ENCODE results near the gene LRRC61. TPM values are rescaled to one million over a fixed set of nuclear protein-coding genes. Genes with fewer than 3 reads are reported as not detected.

LRRC61 gene
- total and polyA plus RNA-seq, 2 of the 13 experiments (the other 11 are each of a cell fraction or from before 2014, with no cell fraction given): 33.0 to 34.8 TPM

DNA sequence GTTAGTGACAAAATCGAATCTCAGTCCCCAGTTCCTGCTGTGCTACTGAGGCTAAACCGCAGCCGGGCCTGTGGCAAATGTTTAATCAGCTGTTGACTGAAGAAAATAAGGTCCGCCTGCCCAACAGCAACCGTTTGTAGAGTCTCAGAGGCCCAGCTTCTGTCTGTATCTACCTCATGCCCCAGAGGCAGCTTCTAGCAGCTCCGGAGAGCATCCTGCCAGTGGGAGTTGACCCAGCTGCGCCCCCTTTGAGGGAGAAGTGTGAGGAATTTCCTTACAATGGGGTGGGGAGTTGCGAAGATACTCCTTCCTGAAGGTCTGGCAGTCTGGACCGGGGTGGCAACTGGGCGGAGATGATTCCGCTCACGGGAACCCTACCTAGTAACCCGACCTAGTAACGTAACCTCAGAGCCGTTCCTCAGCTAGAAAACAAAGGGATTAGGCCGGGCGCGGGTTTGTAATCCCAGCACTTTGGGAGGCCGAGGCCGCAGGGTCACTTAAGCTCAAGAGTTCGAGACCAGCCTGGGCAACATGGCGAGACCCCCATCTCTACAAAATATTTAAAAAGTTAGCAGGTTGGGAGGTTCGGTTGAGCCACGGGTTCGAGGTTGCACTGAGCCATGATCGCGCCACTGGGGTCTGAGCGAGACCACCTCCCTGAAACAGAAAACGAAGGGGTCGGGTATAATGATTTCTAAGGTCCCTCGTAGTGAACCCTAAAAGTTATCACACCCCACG is 55.1 kb downstream of the LRRC61 start (continued):
- TF ChIP-seq, protein P1, sequence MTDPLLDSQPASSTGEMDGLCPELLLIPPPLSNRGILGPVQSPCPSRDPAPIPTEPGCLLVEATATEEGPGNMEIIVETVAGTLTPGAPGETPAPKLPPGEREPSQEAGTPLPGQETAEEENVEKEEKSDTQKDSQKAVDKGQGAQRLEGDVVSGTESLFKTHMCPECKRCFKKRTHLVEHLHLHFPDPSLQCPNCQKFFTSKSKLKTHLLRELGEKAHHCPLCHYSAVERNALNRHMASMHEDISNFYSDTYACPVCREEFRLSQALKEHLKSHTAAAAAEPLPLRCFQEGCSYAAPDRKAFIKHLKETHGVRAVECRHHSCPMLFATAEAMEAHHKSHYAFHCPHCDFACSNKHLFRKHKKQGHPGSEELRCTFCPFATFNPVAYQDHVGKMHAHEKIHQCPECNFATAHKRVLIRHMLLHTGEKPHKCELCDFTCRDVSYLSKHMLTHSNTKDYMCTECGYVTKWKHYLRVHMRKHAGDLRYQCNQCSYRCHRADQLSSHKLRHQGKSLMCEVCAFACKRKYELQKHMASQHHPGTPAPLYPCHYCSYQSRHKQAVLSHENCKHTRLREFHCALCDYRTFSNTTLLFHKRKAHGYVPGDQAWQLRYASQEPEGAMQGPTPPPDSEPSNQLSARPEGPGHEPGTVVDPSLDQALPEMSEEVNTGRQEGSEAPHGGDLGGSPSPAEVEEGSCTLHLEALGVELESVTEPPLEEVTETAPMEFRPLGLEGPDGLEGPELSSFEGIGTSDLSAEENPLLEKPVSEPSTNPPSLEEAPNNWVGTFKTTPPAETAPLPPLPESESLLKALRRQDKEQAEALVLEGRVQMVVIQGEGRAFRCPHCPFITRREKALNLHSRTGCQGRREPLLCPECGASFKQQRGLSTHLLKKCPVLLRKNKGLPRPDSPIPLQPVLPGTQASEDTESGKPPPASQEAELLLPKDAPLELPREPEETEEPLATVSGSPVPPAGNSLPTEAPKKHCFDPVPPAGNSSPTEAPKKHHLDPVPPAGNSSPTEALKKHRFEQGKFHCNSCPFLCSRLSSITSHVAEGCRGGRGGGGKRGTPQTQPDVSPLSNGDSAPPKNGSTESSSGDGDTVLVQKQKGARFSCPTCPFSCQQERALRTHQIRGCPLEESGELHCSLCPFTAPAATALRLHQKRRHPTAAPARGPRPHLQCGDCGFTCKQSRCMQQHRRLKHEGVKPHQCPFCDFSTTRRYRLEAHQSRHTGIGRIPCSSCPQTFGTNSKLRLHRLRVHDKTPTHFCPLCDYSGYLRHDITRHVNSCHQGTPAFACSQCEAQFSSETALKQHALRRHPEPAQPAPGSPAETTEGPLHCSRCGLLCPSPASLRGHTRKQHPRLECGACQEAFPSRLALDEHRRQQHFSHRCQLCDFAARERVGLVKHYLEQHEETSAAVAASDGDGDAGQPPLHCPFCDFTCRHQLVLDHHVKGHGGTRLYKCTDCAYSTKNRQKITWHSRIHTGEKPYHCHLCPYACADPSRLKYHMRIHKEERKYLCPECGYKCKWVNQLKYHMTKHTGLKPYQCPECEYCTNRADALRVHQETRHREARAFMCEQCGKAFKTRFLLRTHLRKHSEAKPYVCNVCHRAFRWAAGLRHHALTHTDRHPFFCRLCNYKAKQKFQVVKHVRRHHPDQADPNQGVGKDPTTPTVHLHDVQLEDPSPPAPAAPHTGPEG (CRISPR knock-in tag; IDR thresholded peaks at IDR 0.05): 0 out of 2 replicates have a peak, but pooled peaks have one; percentile 50
- TF ChIP-seq BORCS8-MEF2B (CRISPR knock-in tag; IDR thresholded peaks at IDR 0.05): 0 out of 2 replicates have a peak, but pooled peaks have one; percentile 17
- TF ChIP-seq ZNF776 (CRISPR knock-in tag; IDR thresholded peaks at IDR 0.05): no peak
- TF ChIP-seq MIXL1 (CRISPR knock-in tag; IDR thresholded peaks at IDR 0.05): peak; percentile 30; the same call in 1 of the 2 replicates
- TF ChIP-seq XRCC5 (optimal IDR thresholded peaks at IDR 0.05; ENCODE audit: low read length): peak; percentile 37
- TF ChIP-seq, protein P2, sequence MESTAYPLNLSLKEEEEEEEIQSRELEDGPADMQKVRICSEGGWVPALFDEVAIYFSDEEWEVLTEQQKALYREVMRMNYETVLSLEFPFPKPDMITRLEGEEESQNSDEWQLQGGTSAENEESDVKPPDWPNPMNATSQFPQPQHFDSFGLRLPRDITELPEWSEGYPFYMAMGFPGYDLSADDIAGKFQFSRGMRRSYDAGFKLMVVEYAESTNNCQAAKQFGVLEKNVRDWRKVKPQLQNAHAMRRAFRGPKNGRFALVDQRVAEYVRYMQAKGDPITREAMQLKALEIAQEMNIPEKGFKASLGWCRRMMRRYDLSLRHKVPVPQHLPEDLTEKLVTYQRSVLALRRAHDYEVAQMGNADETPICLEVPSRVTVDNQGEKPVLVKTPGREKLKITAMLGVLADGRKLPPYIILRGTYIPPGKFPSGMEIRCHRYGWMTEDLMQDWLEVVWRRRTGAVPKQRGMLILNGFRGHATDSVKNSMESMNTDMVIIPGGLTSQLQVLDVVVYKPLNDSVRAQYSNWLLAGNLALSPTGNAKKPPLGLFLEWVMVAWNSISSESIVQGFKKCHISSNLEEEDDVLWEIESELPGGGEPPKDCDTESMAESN (CRISPR knock-in tag; conservative IDR thresholded peaks at IDR 0.05): no peak; the same call in 1 of the 2 replicates
- no peak for TF ChIP-seq PTBP1 (IDR thresholded peaks at IDR 0.05; ENCODE audit: low read depth, low read length, poor library complexity, severe bottlenecking)
- TF ChIP-seq ZNF124 (CRISPR knock-in tag; IDR thresholded peaks at IDR 0.05): peak; percentile 19
- TF ChIP-seq GATAD2A (CRISPR knock-in tag; IDR thresholded peaks at IDR 0.05): peak; percentile 75
- TF ChIP-seq CENPX (CRISPR knock-in tag; IDR thresholded peaks at IDR 0.05): no peak
- TF ChIP-seq, protein P3, sequence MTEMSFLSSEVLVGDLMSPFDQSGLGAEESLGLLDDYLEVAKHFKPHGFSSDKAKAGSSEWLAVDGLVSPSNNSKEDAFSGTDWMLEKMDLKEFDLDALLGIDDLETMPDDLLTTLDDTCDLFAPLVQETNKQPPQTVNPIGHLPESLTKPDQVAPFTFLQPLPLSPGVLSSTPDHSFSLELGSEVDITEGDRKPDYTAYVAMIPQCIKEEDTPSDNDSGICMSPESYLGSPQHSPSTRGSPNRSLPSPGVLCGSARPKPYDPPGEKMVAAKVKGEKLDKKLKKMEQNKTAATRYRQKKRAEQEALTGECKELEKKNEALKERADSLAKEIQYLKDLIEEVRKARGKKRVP (CRISPR knock-in tag; IDR thresholded peaks at IDR 0.05): peak in 1 of 2 experiments; percentile 4; a peak in 1 of 4 replicates
- no peak for TF ChIP-seq NFKB2 (CRISPR knock-in tag; IDR thresholded peaks at IDR 0.05; ENCODE audit: borderline replicate concordance)
- TF ChIP-seq PHF21A (CRISPR knock-in tag; IDR thresholded peaks at IDR 0.05): peak; percentile 27; the same call in 1 of the 2 replicates
- TF ChIP-seq ZNF577 (CRISPR knock-in tag; IDR thresholded peaks at IDR 0.05; ENCODE audit: borderline replicate concordance, low read depth): no peak
- TF ChIP-seq, protein P4, sequence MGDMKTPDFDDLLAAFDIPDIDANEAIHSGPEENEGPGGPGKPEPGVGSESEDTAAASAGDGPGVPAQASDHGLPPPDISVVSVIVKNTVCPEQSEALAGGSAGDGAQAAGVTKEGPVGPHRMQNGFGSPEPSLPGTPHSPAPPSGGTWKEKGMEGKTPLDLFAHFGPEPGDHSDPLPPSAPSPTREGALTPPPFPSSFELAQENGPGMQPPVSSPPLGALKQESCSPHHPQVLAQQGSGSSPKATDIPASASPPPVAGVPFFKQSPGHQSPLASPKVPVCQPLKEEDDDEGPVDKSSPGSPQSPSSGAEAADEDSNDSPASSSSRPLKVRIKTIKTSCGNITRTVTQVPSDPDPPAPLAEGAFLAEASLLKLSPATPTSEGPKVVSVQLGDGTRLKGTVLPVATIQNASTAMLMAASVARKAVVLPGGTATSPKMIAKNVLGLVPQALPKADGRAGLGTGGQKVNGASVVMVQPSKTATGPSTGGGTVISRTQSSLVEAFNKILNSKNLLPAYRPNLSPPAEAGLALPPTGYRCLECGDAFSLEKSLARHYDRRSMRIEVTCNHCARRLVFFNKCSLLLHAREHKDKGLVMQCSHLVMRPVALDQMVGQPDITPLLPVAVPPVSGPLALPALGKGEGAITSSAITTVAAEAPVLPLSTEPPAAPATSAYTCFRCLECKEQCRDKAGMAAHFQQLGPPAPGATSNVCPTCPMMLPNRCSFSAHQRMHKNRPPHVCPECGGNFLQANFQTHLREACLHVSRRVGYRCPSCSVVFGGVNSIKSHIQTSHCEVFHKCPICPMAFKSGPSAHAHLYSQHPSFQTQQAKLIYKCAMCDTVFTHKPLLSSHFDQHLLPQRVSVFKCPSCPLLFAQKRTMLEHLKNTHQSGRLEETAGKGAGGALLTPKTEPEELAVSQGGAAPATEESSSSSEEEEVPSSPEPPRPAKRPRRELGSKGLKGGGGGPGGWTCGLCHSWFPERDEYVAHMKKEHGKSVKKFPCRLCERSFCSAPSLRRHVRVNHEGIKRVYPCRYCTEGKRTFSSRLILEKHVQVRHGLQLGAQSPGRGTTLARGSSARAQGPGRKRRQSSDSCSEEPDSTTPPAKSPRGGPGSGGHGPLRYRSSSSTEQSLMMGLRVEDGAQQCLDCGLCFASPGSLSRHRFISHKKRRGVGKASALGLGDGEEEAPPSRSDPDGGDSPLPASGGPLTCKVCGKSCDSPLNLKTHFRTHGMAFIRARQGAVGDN (CRISPR knock-in tag; IDR thresholded peaks at IDR 0.05): peak; percentile 31; the same call in 1 of the 2 replicates
- TF ChIP-seq ATAD3A (CRISPR knock-in tag; IDR thresholded peaks at IDR 0.05): no peak

Data from HepG2 (cell line).